Superior temporal gyrus (tissue), 1 donor: ENCODE results near the gene CGREF1.
"Not testable (repeated sequence)": the region's sequence is repeated elsewhere in the genome, so short reads cannot be mapped to it uniquely, and the experiment has no call there.

Source experiments
- DNase-seq: peaks from one replicate; pipeline ENCODE4 v3.0.0-alpha.2; 2016; ENCODE audit errors: extremely low spot score

CGREF1 gene

DNA sequence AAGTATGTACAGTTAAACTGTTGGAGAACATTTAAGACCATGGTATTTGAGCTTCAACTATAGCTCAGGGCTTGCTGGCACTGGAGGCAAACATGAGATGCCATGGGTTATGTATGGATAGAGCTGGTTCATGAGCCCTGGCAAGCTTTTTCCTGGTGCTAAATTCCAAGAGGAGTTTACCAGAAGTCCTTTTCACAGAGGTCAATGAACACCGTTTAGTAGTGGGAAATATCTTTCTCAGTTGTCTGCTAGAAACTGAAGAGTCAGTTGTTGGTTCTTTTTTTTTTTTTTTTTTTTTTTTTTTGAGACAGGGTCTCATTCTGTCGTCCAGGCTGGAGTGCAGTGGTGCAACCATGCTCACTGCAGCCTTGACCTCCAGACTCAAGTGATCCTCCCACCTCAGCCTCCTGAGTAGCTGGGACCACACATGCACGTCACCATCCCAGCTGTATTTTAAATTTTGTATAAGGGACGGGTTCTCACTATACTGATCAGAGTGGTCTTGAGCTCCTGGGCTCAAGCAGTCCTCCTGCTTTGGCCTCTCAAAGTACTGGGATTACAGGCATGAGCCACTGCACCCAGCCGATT lies 31.0 kb downstream of the CGREF1 start:
- DNase-seq = peak; percentile 11

DNA sequence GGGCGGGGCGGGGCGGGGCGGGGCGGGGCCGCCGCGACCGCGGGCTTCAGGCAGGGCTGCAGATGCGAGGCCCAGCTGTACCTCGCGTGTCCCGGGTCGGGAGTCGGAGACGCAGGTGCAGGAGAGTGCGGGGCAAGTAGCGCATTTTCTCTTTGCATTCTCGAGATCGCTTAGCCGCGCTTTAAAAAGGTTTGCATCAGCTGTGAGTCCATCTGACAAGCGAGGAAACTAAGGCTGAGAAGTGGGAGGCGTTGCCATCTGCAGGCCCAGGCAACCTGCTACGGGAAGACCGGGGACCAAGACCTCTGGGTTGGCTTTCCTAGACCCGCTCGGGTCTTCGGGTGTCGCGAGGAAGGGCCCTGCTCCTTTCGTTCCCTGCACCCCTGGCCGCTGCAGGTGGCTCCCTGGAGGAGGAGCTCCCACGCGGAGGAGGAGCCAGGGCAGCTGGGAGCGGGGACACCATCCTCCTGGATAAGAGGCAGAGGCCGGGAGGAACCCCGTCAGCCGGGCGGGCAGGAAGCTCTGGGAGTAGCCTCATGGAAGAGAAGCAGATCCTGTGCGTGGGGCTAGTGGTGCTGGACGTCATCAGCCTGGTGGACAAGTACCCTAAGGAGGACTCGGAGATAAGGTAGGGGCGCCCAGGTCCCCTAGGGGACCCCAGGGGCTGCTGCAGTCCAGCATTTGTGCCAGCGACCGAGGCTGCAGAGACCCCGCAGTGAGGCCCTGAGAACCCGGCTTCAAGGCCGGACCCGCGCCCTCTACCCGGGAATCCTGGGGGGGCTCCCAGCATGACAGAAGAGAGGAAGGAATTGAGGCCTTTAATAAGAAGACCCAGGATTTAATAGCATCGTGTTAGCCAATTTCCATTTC lies 32.0 kb downstream of the CGREF1 start, which contains the start of gene KHK:
Gene KHK (plus strand): TSS at position 49 of the 870 bp plus-strand sequence. CDS start 488 bp downstream, at position 537.
- no peak for DNase-seq

DNA sequence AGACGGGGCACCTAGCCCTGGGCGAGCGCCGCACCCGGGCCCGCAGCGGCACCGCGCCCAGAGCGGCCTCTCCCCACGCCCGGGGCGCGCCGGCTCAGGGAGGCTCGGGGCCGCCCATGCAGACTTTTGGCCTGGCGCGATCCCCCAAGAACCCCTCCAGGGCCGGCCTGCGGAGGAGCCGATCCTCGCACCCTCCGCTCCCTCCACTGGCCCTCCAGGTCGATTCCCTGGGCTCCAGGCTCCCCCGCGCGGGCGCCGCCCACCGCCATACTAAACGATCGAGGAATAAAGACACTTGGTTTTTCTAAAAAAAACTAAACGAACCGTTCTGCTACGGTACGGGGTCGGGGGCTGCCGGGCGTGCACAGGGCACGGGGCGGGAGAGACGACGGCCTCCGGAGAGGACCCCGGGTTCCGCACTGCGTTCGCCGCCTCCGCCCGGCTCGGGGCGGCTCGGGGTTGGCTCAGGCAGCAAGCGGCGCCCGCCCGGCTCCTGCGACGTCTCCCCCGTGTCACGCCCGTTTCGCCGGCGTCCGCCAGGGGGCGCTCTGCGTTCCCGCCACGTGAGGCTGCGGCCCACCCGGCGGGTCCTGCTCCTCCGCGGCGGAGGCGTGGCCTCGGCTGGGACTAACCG lies 32.7 kb downstream of the CGREF1 start:
- DNase-seq = peak; percentile 95

DNA sequence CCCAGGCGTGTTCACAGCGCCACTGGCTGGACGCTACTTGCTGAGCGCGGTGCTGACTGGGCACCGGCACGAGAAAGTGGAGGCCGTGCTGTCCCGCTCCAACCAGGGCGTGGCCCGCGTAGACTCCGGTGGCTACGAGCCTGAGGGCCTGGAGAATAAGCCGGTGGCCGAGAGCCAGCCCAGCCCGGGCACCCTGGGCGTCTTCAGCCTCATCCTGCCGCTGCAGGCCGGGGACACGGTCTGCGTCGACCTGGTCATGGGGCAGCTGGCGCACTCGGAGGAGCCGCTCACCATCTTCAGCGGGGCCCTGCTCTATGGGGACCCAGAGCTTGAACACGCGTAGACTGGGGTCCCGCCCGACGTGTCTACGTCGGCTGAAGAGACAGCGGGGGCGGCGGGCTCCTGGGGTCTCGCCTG lies 33.2 kb downstream of the CGREF1 start:
- DNase-seq = peak; percentile 74

DNA sequence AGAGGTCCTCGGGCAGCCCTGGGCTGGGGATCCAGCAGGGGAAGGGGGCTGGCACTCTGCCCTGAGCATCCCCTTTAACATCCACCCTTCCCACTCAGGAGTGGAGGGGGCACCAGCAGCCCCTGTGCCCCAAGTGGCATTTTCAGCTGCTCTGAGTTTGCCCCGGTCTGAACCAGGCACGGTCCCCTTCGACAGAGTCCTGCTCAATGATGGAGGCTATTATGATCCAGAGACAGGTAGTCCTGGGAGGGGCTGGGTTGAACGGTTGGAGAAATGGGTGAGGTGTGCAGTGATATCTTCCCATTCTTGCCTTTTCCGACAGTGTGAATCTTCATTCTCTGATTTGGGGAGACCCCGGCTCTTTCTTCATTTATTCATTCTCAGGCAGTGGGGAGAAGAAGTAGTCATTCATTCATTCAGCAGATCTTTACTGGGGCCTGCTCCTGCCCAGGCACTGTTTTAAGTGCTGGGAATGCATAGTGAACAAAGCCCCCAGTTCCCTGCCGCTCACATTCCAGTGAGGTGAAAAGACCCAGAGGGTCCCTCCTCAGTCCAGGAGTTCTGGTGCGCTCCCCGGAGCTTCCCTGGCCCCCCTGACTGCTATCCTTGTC lies 33.8 kb downstream of the CGREF1 start:
- DNase-seq = no peak

GRCh38 chr2:27084297-27085061 lies 34.4 kb downstream of the CGREF1 start:
- DNase-seq = no peak

GRCh38 chr2:27083410-27084296 lies 35.3 kb downstream of the CGREF1 start:
- no peak for DNase-seq

- no peak for DNase-seq
Measured at GRCh38 chr2:27082773-27083409, 36.0 kb downstream of the CGREF1 start.

- no peak for DNase-seq
Measured at GRCh38 chr2:27081984-27082772, 36.8 kb downstream of the CGREF1 start.

GRCh38 chr2:27080603-27080936 lies 38.4 kb downstream of the CGREF1 start:
- DNase-seq = no peak

- no peak for DNase-seq
Measured at GRCh38 chr2:27080140-27080469, 38.8 kb downstream of the CGREF1 start.

DNA sequence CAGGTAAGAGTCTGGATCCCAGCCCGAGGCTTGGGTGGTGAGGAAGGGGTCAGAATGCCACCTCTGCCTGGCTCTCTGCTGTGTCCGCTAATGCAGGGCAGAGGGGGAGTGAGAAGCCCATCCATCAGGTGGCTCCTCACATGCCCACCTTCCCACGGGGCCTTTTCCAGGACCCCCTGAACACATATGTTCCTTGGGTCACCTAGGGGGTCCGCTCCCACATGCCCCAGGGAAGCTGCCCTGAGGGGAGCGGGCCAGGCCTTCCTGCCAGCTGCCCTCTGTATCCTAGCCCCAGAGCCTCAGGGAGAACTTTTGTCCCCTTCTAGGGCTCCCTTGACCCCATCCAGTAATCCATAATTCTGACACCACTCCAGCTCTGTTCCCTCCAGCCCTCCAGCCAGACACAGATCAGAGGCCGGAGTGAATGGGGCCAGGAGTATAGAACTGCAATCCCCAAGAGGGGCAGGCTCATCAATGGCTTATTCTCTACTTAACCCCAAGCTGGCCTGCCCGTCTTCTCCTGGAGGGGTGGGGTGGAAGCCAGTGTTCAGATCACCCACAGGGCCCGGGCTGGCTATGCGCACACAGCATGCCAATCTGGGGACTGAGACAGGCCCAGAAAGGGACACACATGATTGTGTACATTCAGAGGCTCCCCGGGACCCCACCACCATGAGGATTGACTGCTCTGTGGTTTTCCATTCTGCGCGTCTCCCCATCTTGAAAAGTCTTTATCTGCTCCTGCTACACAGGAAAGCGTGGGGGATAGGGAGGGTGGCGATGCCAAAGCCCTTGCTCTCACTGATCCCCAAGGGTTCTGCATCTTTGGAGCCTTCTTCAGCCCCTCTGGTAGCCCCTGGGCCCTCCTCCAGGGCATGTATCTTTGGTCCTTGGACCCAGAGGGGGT lies 39.4 kb downstream of the CGREF1 start:
- DNase-seq = no peak

GRCh38 chr2:27078267-27079194 lies 40.4 kb downstream of the CGREF1 start, which contains the start of gene EMILIN1:
TSS of gene EMILIN1 (plus strand) at chr2:27078615. CDS start at chr2:27079066, 451 bp downstream.
- peak; percentile 36 for DNase-seq

GRCh38 chr2:27077231-27077630 lies 41.7 kb downstream of the CGREF1 start:
- no peak for DNase-seq

DNA sequence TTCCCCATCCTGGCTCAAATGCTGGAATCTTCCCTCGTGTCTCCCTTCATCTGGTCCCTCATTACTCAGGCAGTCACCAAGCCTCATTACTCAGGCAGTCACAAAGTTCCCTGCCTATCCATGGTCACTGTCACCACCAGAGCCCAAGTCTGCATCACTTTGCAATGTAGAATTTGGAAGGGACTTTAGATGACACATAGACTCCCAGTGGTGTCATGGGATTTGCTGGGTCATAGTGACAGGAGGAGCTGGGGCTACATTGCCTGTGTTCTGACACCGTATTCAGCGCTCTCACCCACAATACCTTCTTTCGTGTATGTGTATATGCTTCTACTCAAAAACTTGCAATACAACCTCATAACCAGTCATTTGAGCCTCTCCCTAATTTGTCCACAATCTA lies 42.6 kb downstream of the CGREF1 start:
- DNase-seq = no peak

DNA sequence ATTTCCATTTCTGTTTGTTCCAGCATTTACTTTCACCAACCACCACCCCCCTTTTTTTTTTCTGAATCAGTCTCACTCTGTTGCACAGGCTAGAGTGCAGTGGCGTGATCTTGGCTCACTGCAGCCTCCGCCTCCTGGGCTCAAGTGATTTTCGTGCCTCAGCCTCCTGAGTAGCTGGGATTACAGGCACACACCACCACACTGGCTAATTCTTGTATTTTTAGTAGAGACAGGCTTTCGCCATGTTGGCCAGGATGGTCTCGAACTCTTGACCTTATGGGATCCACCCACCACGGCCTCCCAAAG lies 43.4 kb downstream of the CGREF1 start:
- DNase-seq = not testable (repeated sequence)
